ENCODE measurements around the gene ITGA2B.
"Not testable (repeated sequence)": the region's sequence is repeated elsewhere in the genome, so short reads cannot be mapped to it uniquely, and the experiment has no call there.

ITGA2B gene

DNA sequence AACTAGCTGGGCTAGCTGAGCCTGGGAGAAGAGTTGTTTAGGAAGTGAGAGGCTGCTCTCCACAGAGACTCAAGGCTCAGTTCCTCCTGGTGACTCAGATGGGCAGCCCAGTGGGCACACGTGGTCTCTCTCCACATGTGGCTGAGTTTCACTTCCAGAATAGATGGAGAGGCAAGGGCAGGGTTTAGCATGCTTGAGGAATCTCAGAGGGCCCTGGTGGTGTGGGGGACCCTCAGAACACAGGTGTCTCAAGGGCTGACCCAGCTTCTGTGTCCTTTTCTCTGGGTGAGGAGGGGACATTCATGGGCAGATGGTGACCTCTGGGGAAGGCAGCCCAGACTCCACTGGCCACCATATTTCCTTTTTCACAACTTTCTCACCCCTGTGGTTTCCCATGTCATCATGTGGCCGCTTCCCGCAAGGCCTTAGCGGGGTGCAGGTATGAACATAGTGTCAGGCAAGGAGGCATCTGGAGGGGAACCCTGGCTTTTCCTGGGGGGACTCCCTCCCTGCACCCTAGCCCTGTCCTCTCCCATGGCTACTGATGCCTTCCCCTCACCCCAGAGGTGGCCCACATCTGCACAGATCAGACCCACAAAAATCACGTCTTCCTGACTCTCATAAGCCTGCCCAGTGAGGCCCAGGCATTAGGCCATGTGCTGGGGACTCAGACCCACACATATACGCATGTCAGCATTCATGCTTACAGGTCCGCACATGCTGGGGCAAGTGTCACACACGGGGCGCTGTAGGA lies 41.0 kb downstream of the ITGA2B start:
- FAIRE-seq (peak; percentile 92), DNase-seq (ENCODE audit: insufficient read length) (peak; percentile 68)
- TF ChIP-seq POLR2AphosphoS5 (IDR thresholded peaks at IDR 0.05; ENCODE audit: low read depth, low read length) = peak; percentile 54; the same call in 1 of the 2 replicates
- no peak for TF ChIP-seq TAF1 (IDR thresholded peaks at IDR 0.05; ENCODE audit: borderline replicate concordance, low read depth, low read length)

DNA sequence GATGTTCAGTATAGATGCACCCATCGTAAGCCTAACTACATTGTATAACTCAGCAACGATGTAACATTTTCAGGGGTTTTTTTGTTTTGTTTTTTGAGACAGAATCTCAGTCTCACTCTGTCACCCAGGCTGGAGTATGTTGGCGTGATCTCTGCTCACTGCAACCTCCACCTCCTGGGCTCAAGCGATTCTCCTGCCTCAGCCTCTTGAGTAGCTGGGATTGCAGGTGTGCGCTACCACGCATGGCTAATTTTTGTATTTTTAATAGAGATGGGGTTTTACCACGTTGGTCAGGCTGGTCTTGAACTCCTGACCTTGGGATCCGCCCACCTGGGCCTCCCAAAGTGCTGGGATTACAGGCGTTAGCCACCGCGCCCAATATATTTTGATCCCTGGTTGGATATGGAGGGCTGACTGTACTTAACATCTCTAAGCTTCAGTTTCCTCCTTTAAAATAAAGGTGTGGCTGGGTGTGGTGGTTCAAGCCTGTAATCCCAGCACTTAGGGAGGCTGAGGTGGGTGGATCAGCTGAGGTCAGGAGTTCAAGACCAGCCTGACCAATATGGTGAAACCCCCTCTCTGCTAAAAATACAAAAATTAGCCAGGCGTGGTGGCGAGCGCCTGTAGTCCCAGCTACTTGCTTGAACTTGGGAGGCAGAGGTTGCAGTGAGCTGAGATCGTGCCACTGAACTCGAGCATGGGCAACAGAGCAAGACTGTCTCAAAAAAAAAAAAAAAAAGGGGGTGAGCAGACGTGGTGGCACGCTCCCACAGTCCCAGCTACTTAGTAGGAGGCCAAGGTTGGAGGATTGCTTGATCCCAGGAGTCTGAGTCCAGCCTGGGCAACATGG lies 42.0 kb downstream of the ITGA2B start:
- peak; percentile 58 for FAIRE-seq
- DNase-seq (ENCODE audit: insufficient read length) = not testable (repeated sequence)

DNA sequence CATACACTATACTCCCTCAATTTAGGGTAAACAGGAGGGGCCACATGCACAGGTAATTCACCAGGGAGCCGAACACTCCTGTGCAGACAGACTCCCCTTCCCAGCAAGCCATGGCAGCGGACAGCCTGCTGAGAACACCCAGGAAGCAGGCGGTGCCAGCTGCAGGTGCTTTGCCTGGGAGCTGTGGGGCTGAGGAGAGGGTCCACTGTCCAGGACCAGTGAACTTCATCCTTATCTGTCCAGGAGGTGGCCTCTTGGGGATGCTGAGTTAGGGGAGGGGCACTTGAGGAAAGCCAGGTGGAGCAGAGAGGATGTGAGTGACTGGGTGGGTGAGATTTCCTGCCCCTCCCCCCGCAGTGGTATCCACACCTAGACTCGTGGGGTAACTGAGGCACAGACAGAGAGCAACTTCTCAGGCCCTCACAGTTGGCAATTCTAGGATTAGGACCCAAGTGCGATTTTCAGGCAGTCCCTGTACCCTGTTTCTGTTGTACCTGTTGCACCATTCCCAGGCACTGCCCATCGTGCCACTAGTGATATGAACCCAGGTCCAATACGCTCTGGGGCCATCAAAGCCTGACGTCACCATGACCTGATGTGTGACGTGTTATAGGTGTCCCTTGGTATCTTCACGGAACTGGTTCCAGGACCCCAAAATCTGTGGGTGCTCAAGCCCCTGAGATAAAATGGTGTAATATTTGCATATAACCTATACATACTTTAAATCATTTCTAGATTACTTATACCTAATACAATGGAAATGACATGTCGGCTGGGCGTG lies 43.2 kb downstream of the ITGA2B start:
- TF ChIP-seq TAF1 (IDR thresholded peaks at IDR 0.05; ENCODE audit: borderline replicate concordance, low read depth, low read length) (no peak), POLR2AphosphoS5 (IDR thresholded peaks at IDR 0.05; ENCODE audit: low read depth, low read length) (no peak), POLR2A (IDR thresholded peaks at IDR 0.05; ENCODE audit: low read depth, low read length) (no peak)
- peak; percentile 71 for FAIRE-seq
- no peak for DNase-seq (ENCODE audit: insufficient read length)

DNA sequence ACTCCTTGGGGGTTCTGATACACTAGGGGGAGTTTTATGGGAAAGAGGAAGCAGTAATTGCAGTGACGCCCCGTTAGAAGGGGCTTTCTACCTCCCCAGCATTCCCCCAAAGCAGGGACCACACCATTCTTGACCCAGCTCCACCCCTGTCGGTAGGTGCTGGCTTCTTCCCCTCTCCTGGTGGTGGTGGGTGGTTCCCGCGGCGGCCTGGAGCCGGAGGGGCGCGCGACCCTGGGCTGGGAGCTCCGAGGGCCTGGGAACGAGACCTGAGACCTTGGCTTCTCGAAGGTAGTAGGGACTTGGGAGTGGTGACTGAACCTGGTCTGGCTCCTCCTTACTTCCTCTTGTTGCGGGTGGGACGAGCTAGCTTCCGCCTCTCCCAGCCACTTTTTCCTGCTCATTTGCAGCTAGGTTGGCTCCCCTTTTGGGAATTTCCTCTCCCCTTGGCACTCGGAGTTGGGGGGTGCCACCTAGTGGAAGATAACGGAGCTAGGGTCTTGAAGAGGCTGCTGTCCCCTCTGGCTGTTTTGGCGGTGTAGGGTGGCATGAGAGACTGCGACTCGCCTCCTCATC lies 43.9 kb downstream of the ITGA2B start:
- TF ChIP-seq POLR2A (IDR thresholded peaks at IDR 0.05; ENCODE audit: low read depth, low read length) (peak; percentile 7; the same call in 1 of the 2 replicates), TAF1 (IDR thresholded peaks at IDR 0.05; ENCODE audit: borderline replicate concordance, low read depth, low read length) (no peak; the same call in 1 of the 2 replicates)
- DNase-seq (ENCODE audit: insufficient read length) (no peak), FAIRE-seq (peak; percentile 46)

DNA sequence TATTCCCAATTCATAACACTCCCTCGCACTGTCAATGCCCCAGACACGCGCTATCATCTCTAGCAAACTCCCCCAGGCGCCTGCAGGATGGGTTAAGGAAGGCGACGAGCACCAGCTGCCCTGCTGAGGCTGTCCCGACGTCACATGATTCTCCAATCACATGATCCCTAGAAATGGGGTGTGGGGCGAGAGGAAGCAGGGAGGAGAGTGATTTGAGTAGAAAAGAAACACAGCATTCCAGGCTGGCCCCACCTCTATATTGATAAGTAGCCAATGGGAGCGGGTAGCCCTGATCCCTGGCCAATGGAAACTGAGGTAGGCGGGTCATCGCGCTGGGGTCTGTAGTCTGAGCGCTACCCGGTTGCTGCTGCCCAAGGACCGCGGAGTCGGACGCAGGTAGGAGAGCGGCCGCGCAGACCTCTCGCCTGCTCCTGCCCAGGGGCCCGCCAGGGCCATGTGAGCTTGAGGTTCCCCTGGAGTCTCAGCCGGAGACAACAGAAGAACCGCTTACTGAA lies 44.5 kb downstream of the ITGA2B start, which contains the start of gene GRN:
GRN (plus strand) TSS at position 364 of the 515 bp plus-strand sequence. CDS start 3,863 bp downstream, outside the sequence.
- FAIRE-seq (peak; percentile 97), DNase-seq (ENCODE audit: insufficient read length) (peak; percentile 89)
- TF ChIP-seq POLR2A (IDR thresholded peaks at IDR 0.05; ENCODE audit: low read depth, low read length) = peak; percentile 88
- 0 out of 2 replicates have a peak, but pooled peaks have one; percentile 27 for TF ChIP-seq TAF1 (IDR thresholded peaks at IDR 0.05; ENCODE audit: borderline replicate concordance, low read depth, low read length)
- peak; percentile 82 for TF ChIP-seq POLR2AphosphoS5 (IDR thresholded peaks at IDR 0.05; ENCODE audit: low read depth, low read length)

DNA sequence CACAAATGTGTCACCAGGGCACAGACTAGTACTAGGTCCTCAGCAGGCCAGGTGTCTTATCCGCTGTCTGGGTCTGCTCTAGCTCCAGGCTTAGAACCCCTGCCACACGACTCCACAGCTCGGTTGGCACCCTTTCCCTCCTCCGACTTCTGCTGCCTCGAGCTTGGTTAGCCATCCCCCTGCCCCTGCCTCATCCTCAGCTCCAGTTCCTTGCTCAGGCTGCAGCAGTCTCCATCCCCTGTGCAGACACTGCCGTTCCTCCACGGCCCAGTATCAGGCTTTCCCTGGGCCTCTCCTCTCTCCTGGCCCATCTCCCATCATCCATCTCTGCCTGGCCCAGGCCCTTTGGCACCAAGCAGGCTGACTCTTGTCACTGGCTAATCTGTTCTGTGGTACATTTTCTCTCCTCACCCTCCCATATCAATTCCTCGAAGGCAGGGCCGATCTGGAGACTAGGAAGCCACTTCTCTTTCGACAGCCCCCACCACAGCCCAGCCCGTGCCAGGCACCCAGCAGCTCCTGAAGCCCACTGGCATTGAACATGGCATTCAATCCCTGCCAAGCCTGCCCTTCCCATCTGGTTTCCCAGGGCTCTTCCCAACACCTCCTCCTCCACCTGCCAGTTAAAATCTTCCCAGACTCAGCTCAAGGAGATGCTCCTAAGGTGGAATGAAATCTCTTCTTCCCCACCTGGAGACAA lies 45.8 kb downstream of the ITGA2B start:
- no peak for DNase-seq (ENCODE audit: insufficient read length)
- no peak for TF ChIP-seq POLR2A (IDR thresholded peaks at IDR 0.05; ENCODE audit: low read depth, low read length)
- TF ChIP-seq POLR2AphosphoS5 (IDR thresholded peaks at IDR 0.05; ENCODE audit: low read depth, low read length) = no peak
- TF ChIP-seq TAF1 (IDR thresholded peaks at IDR 0.05; ENCODE audit: borderline replicate concordance, low read depth, low read length) = no peak
- FAIRE-seq = no peak

DNA sequence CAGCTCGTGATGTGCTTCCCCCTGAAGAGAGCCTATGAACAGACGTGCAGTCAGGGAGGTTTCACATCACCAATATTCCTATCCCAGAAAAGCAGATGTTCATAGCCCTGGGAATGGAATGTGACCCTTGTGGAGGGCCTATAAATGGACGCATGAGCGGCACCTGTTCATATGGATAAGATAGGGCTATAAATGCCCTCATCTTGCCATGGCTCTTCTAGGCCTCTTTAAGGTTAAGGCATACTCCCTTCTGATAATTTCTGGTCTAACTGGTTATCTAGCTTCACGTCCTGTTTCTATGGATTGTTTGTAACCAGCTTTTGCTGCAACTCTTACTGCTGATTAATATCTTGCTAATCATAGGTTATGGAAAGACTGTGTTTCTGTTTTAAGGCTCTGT lies 48.9 kb downstream of the ITGA2B start:
- not testable (repeated sequence) for DNase-seq (ENCODE audit: insufficient read length); FAIRE-seq

DNA sequence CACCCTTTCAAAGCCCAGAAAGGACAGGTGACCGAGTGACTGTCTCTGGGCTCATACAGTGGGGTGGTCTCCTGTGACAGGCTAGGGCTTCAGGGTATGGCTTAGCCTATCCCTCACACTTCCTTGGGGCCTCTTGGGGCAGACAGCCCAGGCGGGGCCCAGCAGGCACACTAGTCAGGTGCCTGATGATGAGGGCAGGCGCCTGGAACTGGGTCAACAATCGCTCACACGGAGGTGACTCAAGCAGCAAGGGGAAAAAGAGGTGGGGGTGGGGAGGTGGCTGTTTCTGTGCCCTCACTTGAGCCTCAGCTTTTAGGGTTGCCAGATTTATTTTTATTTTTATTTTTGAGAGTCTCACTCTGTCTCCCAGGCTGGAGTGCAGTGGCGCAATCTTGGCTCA lies 50.7 kb downstream of the ITGA2B start:
- TF ChIP-seq POLR2A (IDR thresholded peaks at IDR 0.05; ENCODE audit: low read depth, low read length) (no peak), TAF1 (IDR thresholded peaks at IDR 0.05; ENCODE audit: borderline replicate concordance, low read depth, low read length) (no peak), POLR2AphosphoS5 (IDR thresholded peaks at IDR 0.05; ENCODE audit: low read depth, low read length) (no peak)
- FAIRE-seq (no peak), DNase-seq (ENCODE audit: insufficient read length) (no peak)

DNA sequence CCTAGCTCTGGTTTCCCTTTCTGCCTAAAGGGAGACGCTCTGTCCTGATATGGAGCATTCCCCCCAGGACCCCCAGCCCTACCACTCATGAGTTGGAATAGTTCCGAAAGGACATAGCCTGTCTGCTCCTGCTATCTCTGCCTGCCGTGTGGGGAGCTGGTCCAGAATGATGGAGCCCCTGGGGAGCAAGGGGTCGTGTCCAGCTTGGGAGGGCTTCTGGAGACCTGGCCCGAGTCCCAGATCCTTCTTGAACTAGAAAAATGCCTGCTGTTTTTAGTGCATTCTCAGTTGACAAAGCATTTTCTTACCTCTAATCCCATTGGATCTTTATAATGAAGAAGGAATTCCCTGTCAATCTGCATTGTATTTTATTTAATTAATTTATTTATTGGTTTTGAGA lies 53.5 kb downstream of the ITGA2B start:
- TF ChIP-seq POLR2AphosphoS5 (IDR thresholded peaks at IDR 0.05; ENCODE audit: low read depth, low read length) (no peak), TAF1 (IDR thresholded peaks at IDR 0.05; ENCODE audit: borderline replicate concordance, low read depth, low read length) (no peak), POLR2A (IDR thresholded peaks at IDR 0.05; ENCODE audit: low read depth, low read length) (no peak)
- DNase-seq (ENCODE audit: insufficient read length) (no peak), FAIRE-seq (no peak)

DNA sequence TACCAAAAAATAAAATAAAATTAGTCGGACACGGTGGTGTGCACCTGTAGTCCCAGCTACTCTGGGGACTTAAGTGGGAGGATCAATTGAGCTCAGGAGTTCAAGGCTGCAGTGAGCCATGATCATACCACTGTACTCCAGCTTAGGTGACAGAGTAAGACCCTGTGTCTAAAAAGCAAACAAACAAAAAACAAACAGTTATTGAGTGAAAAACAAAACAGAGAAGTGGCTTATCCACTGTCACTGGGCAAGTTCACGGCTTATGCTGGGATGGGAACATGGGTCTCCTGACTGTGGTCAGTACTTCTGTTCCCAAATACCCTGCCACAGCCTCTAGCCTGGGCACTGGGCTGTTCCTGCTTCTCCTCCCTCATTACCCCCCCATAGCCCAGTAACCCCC lies 53.9 kb downstream of the ITGA2B start:
- DNase-seq (ENCODE audit: insufficient read length) (no peak), FAIRE-seq (no peak)
- TF ChIP-seq TAF1 (IDR thresholded peaks at IDR 0.05; ENCODE audit: borderline replicate concordance, low read depth, low read length) = no peak
- TF ChIP-seq POLR2A (IDR thresholded peaks at IDR 0.05; ENCODE audit: low read depth, low read length) = no peak
- no peak for TF ChIP-seq POLR2AphosphoS5 (IDR thresholded peaks at IDR 0.05; ENCODE audit: low read depth, low read length)
